HTERT RPE-1 (cell line): Measurements from ENCODE around the gene VPS33A.
"Not testable (repeated sequence)": the region's sequence is repeated elsewhere in the genome, so short reads cannot be mapped to it uniquely, and the experiment has no call there.

Source experiments
- in situ Hi-C: fragments of 300-500 bp; cut with MboI; formaldehyde crosslinking; loops from 4 replicates; pipeline ENCODE4 v1.14.3; 2020; ENCODE audit warnings: low sequenced_read_pairs

Gene VPS33A

DNA sequence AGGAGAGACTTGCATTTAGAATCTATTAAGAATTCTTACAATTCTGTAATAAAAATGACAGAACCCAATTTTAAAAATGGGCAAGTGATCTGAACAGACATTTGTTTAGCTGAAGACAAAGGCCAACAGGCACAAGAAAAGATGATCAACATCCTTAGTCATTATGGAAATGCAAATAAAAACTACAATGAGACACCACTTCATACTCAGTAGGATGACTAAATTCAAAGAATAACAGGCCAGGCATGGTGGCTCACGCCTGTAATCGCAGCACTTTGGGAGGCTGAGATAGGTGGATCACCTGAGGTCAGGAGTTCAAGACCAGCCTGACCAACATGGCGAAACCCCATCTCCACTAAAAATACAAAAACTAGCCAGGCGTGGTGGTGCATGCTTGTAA, 7.8 kb downstream of the VPS33A start:
- in situ Hi-C loops, result not testable (repeated sequence)

DNA sequence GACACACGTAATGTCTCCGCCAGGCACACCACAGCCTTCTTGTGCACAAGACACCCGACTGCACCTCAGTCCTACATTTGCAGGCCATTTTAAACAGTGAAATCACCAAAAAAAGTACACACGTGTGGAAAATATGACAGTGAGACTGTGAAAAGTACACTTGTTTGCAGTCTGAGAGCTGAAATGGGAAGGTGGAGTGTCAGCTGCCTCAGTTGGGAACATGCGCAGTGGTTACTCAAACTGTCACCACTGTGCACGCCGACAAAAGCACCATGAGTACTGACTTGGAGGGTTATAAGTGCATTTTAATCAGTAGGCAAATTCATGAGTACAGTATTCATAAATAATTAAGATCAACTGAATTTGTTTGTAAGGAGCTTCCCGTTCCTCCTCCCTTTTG, 15.8 kb downstream of the VPS33A start:
- in situ Hi-C loops, result no loop called here

DNA sequence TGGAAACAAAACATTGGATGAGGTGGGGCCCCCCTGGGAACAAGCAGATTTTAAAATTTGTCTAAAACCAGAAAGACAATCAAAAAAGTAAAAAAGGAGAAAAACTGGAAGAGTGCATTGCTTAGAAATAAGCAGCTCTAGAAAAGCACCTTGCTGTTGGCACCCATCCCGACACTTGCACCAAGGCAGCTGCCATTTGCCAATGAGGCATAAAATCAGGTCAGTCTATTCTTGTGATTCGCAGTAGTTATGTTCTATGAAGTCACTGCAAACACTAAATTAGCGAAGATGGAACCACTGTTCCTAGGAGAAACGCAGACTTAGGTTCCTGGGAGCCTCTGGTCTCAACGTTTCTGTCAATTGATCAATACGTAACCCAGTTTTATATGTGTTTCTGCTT, 16.2 kb downstream of the VPS33A start:
- in situ Hi-C loops, result no loop called here

DNA sequence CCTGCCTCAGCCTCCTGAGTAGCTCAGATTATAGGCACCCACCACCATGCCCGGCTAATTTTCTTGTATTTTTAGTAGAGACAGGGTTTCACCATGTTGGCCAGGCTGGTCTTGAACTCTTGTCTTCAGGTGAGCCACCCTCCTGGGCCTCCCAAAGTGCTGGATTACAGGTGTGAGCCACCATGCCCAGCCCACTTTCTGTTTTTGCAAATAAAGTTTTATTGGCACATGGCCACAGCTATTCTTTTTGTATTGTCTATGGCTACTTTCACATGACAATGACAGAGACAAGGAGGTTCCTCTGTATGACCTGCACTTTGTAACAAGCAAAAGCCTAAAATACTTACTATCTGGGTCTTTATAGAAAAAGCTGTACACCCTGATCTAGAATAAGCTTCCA, 20.7 kb downstream of the VPS33A start:
- in situ Hi-C loops, result no loop called here

DNA sequence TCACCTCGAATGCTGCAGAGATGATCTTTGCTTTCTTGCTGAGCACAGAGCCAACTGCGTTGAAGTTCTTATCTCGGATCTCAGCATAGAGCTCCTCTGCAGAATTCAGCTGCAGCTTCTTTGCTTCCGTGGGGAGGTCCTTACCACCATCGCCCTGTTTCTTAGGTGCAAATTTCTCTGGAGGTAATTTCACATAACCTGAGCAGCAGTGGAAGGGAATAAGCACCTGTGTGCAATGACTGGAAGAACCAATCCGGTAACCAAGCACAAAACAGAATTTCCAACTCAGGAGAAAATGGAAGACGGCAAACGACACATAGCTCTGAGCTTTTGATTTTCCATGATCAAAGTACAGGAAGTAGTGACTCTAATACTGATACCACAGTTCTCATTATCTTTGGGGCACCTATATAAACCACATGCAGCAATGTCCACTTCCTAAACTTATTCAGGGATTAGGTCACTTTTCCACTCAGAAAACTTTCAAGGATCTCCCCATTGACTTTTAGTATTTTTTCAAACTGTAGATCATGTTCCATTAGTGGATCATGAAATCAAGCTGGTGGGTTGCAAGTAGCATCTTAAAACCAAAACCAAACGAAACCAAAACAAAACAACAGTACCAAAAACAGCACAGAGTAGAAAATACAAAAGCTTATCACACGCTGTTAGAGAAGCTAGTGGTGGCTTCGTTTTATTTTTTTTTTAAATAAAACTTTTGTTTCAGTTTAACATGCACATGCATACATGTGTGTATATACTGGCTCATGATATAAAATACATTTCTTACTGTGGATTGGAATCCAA, 21.5 kb downstream of the VPS33A start:
- in situ Hi-C loops, result no loop called here

DNA sequence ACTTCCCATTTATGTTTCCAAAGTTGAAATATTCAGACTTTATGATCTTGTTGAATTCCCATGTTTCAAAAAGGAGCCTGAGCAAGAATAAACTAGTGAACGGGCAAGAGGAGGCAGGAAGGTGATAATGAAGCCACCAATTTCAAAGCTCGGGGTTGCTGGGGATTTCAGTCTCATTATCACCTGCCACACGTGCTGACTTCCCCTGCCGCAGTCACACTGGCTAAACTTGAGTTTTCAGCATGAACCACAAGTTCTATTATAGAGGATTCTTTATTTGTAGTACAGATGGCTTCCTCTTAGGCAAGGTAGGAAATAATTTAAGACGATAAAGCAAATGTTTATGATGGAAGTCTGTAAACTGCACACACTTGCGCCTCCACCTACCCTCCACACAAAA, 22.3 kb downstream of the VPS33A start:
- in situ Hi-C loops, result no loop called here

DNA sequence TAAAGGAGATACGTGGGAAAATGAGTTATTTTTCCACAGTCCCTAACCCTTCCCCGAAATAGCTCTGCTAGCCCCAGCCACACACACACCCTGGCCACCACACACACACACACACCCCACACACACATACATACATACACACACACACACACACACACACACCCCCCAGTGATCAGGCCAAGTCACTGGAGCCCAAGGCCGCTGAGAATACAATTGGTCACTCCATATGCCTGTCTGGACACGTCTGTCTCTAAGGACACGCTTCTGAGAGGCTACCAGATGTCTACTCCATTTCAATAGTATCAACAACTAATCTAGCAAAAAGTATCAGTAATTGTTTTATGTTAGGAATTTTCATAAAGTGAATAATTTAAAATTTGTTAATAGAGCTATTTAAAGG, 27.4 kb downstream of the VPS33A start:
- in situ Hi-C loops, result no loop called here

DNA sequence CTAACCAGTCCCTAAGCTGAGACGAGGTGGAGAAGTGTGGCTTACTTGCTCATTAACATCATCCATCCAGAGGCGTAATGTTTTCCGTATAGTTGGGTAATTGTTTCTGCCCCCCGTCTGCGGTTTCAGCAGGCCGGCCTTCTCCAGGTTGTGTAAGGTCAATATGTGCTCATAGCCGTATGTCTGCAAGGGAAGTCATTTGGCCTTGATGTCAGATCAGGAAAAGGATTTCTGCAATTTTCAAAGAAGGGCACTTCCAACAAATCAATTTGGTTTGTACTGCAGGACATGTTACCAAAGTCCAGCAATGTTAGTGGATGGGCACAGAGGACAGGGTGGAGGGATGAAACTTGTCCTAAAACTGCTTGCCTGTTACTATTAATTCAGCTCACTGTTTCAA, 30.6 kb downstream of the VPS33A start:
- in situ Hi-C loops, result no loop called here

DNA sequence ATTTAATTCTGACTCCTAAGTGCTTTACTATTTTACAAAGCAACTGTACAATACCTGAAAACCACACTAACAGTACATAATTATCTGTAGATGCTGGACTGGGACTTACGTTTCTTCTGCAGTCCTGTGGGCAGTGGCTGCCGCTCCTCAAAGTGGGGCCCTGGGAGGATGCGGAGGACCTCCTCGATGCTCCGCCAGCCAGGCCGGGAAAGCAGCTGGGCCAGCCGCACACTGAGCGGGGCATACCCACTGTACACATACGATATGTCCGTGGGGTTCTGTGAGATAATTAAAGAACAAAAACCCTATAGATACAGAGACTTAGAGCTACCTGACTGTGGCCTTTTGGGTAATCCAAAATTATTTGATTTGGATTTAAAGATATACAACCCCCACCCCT, 33.6 kb downstream of the VPS33A start:
- in situ Hi-C loops, result no loop called here

DNA sequence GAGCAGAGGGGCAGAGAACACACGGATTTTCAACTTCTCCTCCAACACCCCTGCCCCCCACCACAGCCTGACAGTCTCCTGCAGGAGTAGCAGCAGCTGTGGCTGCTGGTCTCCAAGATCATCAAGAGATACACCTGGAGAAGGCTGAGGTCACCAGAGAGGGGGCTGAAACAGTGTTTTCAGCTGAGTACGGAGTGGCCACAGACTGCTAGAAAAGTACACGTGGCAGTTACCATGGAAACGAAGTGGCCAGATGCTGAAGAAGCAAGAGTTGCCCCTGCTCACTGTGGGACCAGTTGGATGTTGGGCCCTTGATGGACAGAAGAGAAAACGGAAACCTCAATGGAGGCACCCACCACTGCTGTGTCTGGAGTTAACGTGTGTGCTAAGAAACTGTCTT, 35.5 kb downstream of the VPS33A start:
- in situ Hi-C loops, result no loop called here

DNA sequence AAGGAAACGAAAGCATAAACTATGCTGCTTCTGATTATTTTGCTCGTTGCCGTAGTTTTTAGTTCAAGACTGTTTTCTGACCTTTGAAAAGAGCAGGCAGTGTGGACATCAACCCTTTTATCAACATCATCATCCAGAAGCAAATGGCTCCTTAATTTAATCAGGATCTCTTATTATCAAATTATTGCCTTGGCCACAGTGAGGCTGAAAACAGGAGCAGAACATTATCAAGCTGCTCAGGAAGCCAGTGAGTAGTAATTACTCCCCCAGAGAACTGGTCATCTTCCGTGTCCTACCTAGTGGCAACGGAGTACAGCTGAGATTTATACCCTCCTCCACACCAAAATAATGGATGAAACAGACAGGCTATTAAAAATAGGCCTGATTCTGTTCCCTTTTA, 38.2 kb downstream of the VPS33A start:
- in situ Hi-C loops, result no loop called here

DNA sequence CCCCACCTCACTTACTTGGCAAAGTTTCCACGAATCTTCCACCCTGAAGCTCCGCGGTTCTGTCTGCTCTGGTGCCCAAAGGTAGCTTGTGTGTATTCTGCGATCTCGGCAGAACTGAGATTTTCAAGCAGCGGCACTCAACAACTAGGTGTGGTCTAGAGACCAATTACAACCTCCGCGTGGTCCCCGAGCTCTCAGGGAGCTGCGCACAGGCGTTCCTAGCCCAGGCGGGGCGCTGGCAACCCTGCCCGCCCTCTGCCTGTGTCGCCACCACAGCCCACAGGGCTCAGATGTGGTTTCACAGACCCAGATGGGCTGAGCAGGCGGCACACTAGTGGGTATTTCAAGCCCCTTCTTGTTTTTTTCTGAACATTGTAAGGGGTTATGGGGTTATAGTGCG, 39.0 kb downstream of the VPS33A start:
- in situ Hi-C loops, result no loop called here

DNA sequence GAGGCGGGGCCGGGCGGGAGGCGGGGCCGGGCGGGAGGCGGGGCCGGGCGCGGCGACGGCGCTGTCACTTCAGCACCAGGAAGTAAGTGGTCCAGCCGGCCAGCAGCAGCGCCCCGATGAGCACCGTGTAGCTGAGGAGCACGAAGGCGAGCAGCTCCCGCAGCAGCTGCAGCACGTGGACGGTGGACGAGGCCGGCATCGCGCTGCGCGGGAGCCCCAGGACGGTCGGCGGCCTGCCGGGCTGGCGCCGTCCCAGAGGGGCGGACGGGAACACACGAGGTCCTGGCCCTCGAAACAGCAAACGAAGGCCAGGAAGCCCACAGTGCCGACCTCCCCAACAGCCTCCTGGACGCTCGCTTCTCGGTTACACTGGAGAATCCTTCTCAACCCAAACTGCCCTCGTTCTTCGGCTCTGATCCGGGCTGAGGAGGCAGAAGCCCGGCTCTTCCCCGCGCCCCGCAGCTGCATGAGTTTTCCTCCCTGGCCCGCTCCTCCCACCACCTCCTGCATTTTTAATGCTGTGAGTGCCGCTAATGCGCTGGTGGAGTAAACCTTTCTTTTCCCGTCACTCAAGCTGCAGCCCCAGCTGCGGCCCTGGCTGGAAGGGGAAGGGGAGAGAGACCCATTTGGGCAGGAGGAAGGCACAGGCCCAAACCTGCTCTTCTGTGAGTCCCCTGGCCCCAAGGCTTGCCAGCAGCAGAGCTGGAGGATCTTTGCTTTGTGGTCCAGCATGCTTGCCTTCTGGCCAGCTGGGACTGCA, 39.7 kb downstream of the VPS33A start:
- in situ Hi-C loops, result no loop called here

DNA sequence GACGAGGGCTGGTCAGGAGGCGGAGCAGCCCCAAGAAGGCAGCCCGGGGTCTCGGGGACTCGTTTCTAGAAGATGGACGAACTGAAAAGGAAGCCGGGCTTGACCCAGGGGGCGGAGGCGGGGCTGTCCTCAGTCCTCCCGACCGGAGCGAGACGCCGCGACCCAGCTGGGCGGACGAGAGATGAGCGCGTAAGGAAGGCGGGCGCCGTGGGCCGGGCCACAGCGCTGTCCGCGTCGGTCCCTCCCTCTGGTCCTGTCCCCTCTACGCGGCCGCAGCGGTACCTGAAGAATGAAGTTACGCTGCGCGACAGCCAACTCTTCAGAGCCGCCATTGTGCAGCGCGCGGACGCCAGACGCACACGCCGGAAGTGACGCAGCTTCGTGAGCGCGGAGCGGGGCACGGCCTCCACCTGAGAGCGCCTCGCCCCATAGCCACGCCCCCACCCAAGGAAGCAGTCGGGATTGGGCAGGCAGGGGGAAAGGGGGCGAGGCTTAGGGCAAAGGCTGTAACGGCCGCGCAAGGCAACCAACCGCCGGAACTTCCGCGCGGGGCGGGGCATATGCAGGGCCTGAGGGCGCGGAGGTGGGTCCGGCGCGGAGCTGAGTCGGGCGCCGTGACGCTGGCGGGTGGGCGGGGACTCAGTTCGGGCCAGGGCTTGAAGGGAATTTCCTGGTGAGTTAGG, 40.5 kb downstream of the VPS33A start, which contains the start of gene DIABLO:
Gene DIABLO (minus strand): TSS at position 370 of the 683 bp plus-strand sequence. CDS start 38 bp downstream, at position 332.
- in situ Hi-C loops, result no loop called here

DNA sequence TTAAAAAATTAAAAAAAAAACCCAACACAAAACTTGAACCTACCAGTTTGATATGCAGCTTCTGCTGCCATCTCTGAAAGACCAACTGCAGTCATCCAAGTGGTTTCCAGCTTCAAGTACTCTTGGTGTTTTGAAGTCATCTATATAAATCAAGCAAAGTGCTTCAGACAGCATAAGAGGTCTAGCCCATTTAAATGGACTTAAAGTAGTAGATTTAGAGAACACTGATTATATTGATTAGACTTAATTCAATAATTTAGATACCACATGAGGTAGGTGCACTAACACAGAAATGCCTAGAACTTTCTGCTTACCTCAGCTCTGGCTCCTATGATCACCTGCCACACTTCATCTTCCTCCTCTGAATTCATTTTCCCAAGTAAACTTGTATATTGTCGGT, 49.8 kb downstream of the VPS33A start:
- in situ Hi-C loops, result no loop called here

DNA sequence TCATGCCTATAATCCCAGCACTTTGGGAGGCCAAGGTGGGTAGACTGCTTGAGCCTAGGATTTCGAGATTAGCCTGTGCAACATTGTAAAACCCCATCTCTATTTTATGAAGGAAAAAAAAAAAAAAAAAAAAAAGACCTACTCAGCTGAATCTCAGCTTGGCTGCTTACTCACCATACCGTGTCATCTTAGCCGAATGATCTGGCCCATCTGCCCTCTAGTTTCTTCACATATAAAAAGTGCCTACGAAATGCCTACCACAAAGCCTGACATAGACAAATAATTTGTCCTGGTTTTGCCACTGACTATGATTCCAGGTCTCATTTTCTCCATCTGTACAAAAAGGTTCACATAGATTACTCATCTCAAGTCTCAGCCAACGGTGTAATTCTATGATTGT, 50.5 kb downstream of the VPS33A start:
- in situ Hi-C loops, result no loop called here

DNA sequence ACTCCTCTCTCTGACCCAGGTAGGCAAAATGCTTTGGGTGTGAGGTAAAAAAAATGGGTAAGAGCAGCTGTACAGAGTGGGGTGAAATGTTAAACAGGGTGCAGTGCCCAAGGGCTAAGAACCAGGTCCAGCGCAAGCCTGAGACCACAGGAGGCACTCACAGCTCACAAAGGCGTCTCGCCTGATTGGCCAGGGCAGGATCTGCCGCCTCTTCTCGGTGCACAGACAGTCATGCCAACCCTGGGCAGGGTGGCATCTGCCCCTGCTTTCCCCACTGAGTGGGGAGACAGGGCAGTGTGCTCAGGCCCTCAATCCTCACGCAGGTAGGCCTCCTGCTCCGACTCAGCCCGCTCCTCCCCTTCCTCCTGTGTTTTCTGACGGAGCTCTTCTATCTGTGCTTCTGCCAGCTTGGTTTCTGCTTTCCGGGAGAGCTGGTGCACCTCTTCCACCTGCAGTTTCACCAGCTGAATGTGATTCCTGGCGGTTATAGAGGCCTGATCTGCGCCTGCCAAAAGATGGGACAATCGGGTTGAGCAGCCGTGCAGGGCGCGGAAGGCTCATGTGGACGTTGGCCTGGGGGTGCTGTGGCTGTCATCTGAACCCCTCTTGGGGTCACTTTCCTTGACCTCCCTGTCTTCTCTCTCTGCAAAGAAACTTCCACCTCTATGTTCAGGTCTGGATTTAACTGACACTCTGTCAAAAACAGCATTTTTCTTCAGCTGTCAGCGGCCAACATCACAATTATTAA, 58.0 kb downstream of the VPS33A start:
- in situ Hi-C loops, result no loop called here

DNA sequence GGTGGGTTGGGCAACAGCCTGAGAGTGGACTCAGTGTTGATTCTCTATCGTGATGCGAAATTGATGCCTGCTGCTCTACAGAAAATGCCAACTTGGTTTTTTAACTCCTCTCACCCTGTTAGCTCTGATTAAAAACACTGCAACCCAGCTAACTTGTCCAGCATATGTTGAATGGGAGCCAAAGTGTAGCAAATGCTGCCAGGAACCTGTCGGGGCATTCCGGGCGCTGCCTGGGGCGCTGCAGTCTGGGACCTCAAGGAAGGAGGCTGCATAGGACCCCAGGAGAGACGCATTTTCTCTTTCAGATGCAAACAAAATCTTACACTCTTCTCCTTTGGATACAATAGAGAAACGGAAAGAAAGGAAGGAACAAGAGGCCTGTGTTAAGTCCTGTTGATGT, 58.9 kb downstream of the VPS33A start:
- in situ Hi-C loops, result no loop called here

DNA sequence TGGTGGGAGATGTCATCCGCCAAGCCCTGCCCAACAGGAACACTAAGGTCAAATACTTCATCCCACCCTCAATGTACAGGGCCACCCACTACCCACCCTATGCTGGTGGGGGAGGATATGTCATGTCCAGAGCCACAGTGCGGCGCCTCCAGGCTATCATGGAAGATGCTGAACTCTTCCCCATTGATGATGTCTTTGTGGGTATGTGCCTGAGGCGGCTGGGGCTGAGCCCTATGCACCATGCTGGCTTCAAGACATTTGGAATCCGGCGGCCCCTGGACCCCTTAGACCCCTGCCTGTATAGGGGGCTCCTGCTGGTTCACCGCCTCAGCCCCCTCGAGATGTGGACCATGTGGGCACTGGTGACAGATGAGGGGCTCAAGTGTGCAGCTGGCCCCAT, 59.3 kb downstream of the VPS33A start:
- in situ Hi-C loops, result no loop called here

DNA sequence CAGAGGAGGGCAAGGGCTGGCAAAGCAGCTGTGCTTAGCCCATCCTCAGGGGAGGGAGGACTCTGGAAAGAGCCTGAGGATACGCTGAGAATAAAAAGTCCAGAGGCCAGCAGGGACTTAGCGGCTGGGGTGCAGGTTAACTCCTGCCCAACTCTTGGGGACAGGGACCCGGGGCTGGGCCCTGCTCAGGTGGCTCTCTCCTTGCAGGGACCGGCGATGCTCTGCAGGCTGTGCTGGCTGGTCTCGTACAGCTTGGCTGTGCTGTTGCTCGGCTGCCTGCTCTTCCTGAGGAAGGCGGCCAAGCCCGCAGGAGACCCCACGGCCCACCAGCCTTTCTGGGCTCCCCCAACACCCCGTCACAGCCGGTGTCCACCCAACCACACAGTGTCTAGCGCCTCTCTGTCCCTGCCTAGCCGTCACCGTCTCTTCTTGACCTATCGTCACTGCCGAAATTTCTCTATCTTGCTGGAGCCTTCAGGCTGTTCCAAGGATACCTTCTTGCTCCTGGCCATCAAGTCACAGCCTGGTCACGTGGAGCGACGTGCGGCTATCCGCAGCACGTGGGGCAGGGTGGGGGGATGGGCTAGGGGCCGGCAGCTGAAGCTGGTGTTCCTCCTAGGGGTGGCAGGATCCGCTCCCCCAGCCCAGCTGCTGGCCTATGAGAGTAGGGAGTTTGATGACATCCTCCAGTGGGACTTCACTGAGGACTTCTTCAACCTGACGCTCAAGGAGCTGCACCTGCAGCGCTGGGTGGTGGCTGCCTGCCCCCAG, 60.0 kb downstream of the VPS33A start:
- in situ Hi-C loops, result no loop called here
